Esophagus squamous epithelium (tissue), 5 donors: ENCODE data around the gene KRTAP20-2. TPM values are rescaled to one million over a fixed set of nuclear protein-coding genes. Genes with fewer than 3 reads are reported as not detected.

Experiments
- DNase-seq: peaks from one replicate; lab custom pipeline; 2025; lab: John Stamatoyannopoulos, UW
- H3K27ac ChIP-seq, 4 donors: fragments of 200-600 bp; sonication (generic); one replicate each; pipeline ENCODE4 v1.5.1; 2016 to 2019; ENCODE audit warnings: mild to moderate bottlenecking in 1 of 4
- H3K27me3 ChIP-seq, 4 donors: fragments of 200-600 bp; sonication (generic); 1 replicate in 3 of 4; 2 replicates in 1 of 4; pipeline versions ENCODE4 v1.5.1 to v1.6.0; 2017 to 2021; ENCODE audit warnings: antibody characterized with exemption in 1 of 4
- H3K36me3 ChIP-seq, 3 donors: fragments of 200-600 bp; sonication (generic); one replicate each; pipeline ENCODE4 v1.5.1; 2016 to 2019
- H3K4me1 ChIP-seq, 3 donors: fragments of 200-600 bp; sonication (generic); one replicate each; pipeline ENCODE4 v1.5.1; 2017 to 2019
- H3K4me3 ChIP-seq, 4 donors: fragments of 200-600 bp; sonication (generic); 1 replicate in 3 of 4; 2 replicates in 1 of 4; pipeline ENCODE4 v1.5.1; 2016 to 2019; ENCODE audit warnings: mild to moderate bottlenecking in 2 of 4, moderate library complexity in 1 of 4
- H3K9me3 ChIP-seq, 3 donors: fragments of 200-600 bp; sonication (generic); one replicate each; pipeline ENCODE4 v1.5.1; 2016 to 2019
- CTCF ChIP-seq, 6 experiments: fragments of 450-650 bp in 4 of 6; fragments of 200-600 bp in 2 of 6; sonication (generic) in 2 of 6; IDR thresholded peaks; one replicate each; pipeline ENCODE4 v1.5.1; 2016 to 2019; ENCODE audit warnings: antibody characterized with exemption in 6 of 6, mild to moderate bottlenecking in 4 of 6, moderate library complexity in 4 of 6
- POLR2A ChIP-seq, 4 donors: fragments of 450-650 bp; IDR thresholded peaks; one replicate each; pipeline ENCODE4 v1.6.1; 2017; ENCODE audit warnings: antibody characterized with exemption in 4 of 4, mild to moderate bottlenecking in 4 of 4, moderate library complexity in 3 of 4
- WGBS, 2 donors: methylation state at CpG; one replicate each; pipeline ENCODE4 v1.1.5; 2018; 5-methylcytosine and 5-hydroxymethylcytosine counted together
- intact Hi-C: fragments of 100-400 bp; cut with DNase I; formaldehyde crosslinking; loops from one replicate; pipeline ENCODE4 v1.15.0; 2022
- total RNA-seq, 4 donors: library from RNA; depleted of rRNA; stranded (reverse); fragments of >200 nt; gene quantifications; one replicate each; pipeline ENCODE4 v1.1.0, GENCODE V29; 2016
- donor health status: DM: yes; HTN: yes; CAD: no.

Gene KRTAP20-2
- not detected for total RNA-seq

DNA sequence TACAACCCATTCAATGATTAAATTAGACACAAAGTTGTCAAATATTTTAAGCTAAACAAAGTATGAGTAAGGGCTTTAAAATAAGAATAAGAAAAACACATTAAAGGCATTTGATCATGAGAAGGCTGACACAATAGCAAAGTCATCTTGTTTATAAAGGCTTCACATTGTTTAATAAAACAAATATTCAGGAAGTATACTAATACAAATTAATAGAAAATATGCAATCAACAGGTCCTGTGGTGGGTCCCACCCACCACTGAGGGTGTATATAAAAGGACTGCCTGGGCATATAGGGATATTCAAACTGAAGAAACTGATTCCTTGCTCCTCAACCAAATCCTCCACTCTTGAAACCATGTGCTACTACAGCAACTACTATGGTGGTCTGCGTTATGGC is at the start of gene KRTAP20-2:
Gene KRTAP20-2, plus strand, starts transcription at position 301 of the 400 bp plus-strand sequence. Its CDS starts 58 bp downstream, at position 359.
- Histone ChIP-seq H3K9me3 (no peaks in the 10 kb centered on the region), H3K27ac (no peak within 1 kb of the TSS), H3K27me3 (no peaks in the 10 kb centered on the region), H3K36me3 (no peaks in the 10 kb centered on the region), H3K4me3 (no peak within 1 kb of the TSS), H3K4me1 (no peaks in the 10 kb centered on the region)
- WGBS, 2 donors = 71 to 100% methylated on average over 1 of the region's 1 CpG
- intact Hi-C loops = no loop called here
- no peak for DNase-seq
- no peak for TF ChIP-seq POLR2A (IDR thresholded peaks at IDR 0.05)
- no peak for TF ChIP-seq CTCF (IDR thresholded peaks at IDR 0.05)

DNA sequence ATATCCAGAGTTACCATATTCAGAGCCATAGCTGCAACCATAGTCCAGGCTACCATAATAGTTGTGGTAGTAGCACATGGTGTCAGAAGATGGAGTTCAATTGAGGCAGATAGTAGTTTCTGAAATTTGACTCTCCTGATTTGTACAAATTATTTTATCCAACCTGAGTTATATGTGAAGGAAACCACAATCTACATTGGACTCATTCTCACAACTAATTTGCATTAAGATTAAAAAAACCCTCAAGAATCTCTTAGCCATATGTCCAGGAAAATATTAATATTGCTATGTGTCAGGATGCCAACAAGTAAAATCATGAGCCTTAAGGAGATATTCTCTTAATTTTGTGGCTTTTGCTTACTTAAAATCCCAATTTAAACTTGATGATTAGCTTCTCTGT is 44.7 kb upstream of the KRTAP20-2 start, which contains the start of gene KRTAP22-2:
Gene KRTAP22-2, minus strand, starts transcription at position 101 of the 400 bp plus-strand sequence.
- no peaks in the 10 kb centered on the region for H3K9me3 ChIP-seq
- no peak within 1 kb of the TSS for H3K4me3 ChIP-seq
- no peak for TF ChIP-seq POLR2A (IDR thresholded peaks at IDR 0.05)
- no peak for TF ChIP-seq CTCF (IDR thresholded peaks at IDR 0.05)
- H3K36me3 ChIP-seq = no peaks in the 10 kb centered on the region
- no peak within 1 kb of the TSS for H3K27ac ChIP-seq
- no peaks in the 10 kb centered on the region for H3K4me1 ChIP-seq
- intact Hi-C loops = no loop called here
- no peak for DNase-seq
- H3K27me3 ChIP-seq = no peaks in the 10 kb centered on the region

GRCh38 chr21:30592140-30592539 is 42.9 kb upstream of the KRTAP20-2 start, which contains the start of gene KRTAP6-3:
Gene KRTAP6-3, plus strand, starts transcription at chr21:30592440. Its CDS starts 6 bp downstream, at chr21:30592446.
- H3K27ac ChIP-seq = no peak within 1 kb of the TSS
- no peaks in the 10 kb centered on the region for H3K36me3 ChIP-seq
- DNase-seq = no peak
- H3K4me1 ChIP-seq = no peaks in the 10 kb centered on the region
- H3K4me3 ChIP-seq = no peak within 1 kb of the TSS
- WGBS, 2 donors = 83 to 86% methylated on average over 3 of the region's 4 CpGs
- no peaks in the 10 kb centered on the region for H3K27me3 ChIP-seq
- TF ChIP-seq POLR2A (IDR thresholded peaks at IDR 0.05) (no peak), CTCF (IDR thresholded peaks at IDR 0.05) (no peak)
- intact Hi-C loops = no loop called here
- no peaks in the 10 kb centered on the region for H3K9me3 ChIP-seq

DNA sequence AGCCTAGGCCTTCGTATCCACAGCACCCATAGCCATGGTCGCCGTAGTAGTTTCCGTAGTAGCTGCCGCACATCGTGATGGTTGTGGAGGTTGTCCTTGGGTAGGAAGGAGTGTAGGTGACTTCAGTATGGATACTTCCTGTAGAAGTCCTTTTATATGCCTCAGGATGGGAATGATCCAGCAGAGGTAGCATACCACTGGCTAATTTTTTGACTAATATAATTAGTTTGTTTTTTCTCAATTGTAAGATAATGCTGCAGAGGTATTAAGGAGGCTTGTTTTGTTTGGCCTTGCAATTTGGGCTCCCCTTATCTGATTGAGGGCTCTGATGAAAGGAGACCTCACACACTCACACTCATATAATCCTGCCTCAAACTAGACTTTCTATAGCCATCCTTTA is 36.2 kb upstream of the KRTAP20-2 start, which contains the start of gene KRTAP6-2:
Gene KRTAP6-2, minus strand, starts transcription at position 101 of the 400 bp plus-strand sequence. Its CDS starts 28 bp downstream, at position 73.
- no peak for TF ChIP-seq POLR2A (IDR thresholded peaks at IDR 0.05)
- TF ChIP-seq CTCF (IDR thresholded peaks at IDR 0.05) = no peak
- DNase-seq = no peak
- Histone ChIP-seq H3K9me3 (no peaks in the 10 kb centered on the region), H3K4me3 (no peak within 1 kb of the TSS), H3K4me1 (no peaks in the 10 kb centered on the region), H3K27ac (no peak within 1 kb of the TSS), H3K27me3 (no peaks in the 10 kb centered on the region), H3K36me3 (no peaks in the 10 kb centered on the region)
- intact Hi-C loops = no loop called here
- WGBS, 2 donors = 96 to 98% methylated on average over 6 of the region's 6 CpGs

DNA sequence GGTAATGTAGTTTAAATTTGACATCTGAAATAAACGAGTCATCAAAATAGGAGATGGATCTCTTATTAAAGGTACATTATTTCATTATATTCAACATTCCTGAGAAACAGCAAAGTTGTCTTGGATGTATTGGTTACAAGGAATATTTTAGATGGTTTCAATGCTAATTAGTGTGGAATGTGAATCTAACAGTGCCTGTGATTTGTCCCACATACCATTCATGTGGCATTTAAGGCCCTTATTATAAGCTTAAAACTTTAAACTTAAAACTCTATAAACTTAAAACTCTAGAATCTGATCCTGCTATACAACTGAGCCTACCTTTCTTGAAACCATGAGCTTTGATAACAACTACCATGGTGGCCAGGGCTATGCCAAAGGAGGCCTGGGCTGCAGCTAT is 34.2 kb upstream of the KRTAP20-2 start, which contains the start of gene KRTAP22-1:
Gene KRTAP22-1, plus strand, starts transcription at position 301 of the 400 bp plus-strand sequence.
- Histone ChIP-seq H3K4me3 (no peak within 1 kb of the TSS), H3K27me3 (no peaks in the 10 kb centered on the region), H3K36me3 (no peaks in the 10 kb centered on the region), H3K27ac (no peak within 1 kb of the TSS), H3K4me1 (no peaks in the 10 kb centered on the region), H3K9me3 (no peaks in the 10 kb centered on the region)
- TF ChIP-seq POLR2A (IDR thresholded peaks at IDR 0.05) (no peak), CTCF (IDR thresholded peaks at IDR 0.05) (no peak)
- DNase-seq = no peak
- WGBS, 2 donors = 27 to 50% methylated on average over 1 of the region's 1 CpG
- intact Hi-C loops = no loop called here
